Esophagus (tissue), 2 donors: ENCODE measurements around the gene CDK6. TPM values are rescaled to one million over a fixed set of nuclear protein-coding genes. Genes with fewer than 3 reads are reported as not detected.

Experiments used
- H3K27ac ChIP-seq, 2 donors: one replicate each; pipeline ENCODE4 v1.5.1; 2013; ENCODE audit warnings: low read depth in 2 of 2, mild to moderate bottlenecking in 2 of 2, inconsistent platforms in 1 of 2, low read length in 1 of 2, moderate library complexity in 1 of 2
- H3K27me3 ChIP-seq, 2 donors: one replicate each; pipeline ENCODE4 v1.6.1; 2013; ENCODE audit warnings: low read length in 2 of 2, control low read depth in 1 of 2, mild to moderate bottlenecking in 1 of 2; ENCODE audit not compliant: insufficient read depth in 2 of 2, control insufficient read depth in 1 of 2
- H3K36me3 ChIP-seq, 2 donors: one replicate each; pipeline ENCODE4 v1.6.1; 2013; ENCODE audit warnings: low read length in 1 of 2; ENCODE audit not compliant: control insufficient read depth in 2 of 2, insufficient read depth in 2 of 2
- H3K4me1 ChIP-seq, 2 donors: one replicate each; pipeline ENCODE4 v1.6.1; 2013; ENCODE audit warnings: low read length in 1 of 2; ENCODE audit not compliant: control insufficient read depth in 2 of 2, insufficient read depth in 2 of 2
- H3K4me3 ChIP-seq, 2 donors: one replicate each; pipeline ENCODE4 v1.5.1; 2013; ENCODE audit warnings: low read length in 2 of 2, mild to moderate bottlenecking in 2 of 2, low read depth in 1 of 2, moderate library complexity in 1 of 2
- H3K9me3 ChIP-seq, 2 donors: one replicate each; pipeline ENCODE4 v1.6.1; 2013; ENCODE audit warnings: mild to moderate bottlenecking in 2 of 2, low read depth in 1 of 2, low read length in 1 of 2, moderate library complexity in 1 of 2; ENCODE audit not compliant: control insufficient read depth in 2 of 2, insufficient read depth in 1 of 2
- WGBS, 2 donors: extraction: QIAGEN DNeasy Blood & Tissue Kit; methylation state at CpG; one replicate each; pipeline ENCODE4 v1.1.7; 2013; 5-methylcytosine and 5-hydroxymethylcytosine counted together
- polyA plus RNA-seq, 2 donors: library from polyadenylated mRNA; stranded (reverse); fragments of 200-250 nt; gene quantifications; one replicate each; pipeline ENCODE4 v1.2.3, GENCODE V29; 2013
- donor health status: healthy with polysubstance abuse.
- donor health status: Bipolar disorder and iron deficiency.

The CDK6 gene
- polyA plus RNA-seq, 2 donors = 1.4 to 2.2 TPM

DNA sequence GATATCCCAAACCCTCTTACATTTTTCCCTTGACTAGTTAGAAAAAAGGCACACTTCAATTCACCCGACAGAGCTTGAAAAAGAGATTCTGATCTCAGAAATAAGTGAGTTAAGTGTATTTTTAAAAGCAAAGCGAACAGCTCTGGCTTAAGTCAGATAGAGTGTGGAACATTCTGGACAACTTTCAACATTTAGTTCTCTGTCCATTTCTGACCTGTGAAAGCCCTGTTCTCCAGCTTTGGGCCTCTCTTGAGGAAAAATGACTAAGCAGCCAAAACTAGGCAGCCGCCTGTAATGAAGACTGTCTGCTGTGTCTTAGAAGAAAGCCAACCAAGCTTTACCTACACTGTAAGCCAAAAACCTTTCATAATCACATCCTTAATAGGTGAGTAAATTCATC is 50.5 kb downstream of the CDK6 start:
- Histone ChIP-seq H3K27ac (no peak overlapping the region), H3K36me3 (no peaks in the 10 kb centered on the region), H3K27me3 (no peaks in the 10 kb centered on the region), H3K9me3 (no peaks in the 10 kb centered on the region), H3K4me3 (no peak overlapping the region), H3K4me1 (no peaks in the 10 kb centered on the region)
- WGBS, 2 donors = 53 to 64% methylated on average over 3 of the region's 3 CpGs

- no peaks in the 10 kb centered on the region for H3K4me1 ChIP-seq
- H3K27me3 ChIP-seq = no peaks in the 10 kb centered on the region
- no peaks in the 10 kb centered on the region for H3K9me3 ChIP-seq
- no peak overlapping the region for H3K4me3 ChIP-seq
- no peaks in the 10 kb centered on the region for H3K36me3 ChIP-seq
- no peak overlapping the region for H3K27ac ChIP-seq
- 91 to 96% methylated on average over 5 of the region's 5 CpGs for WGBS, 2 donors
Measured at GRCh38 chr7:92784935-92785334, 51.4 kb downstream of the CDK6 start.

GRCh38 chr7:92783260-92784201 is 52.8 kb downstream of the CDK6 start:
- 84 to 86% methylated on average over 3 of the region's 3 CpGs for WGBS, 2 donors
- no peaks in the 10 kb centered on the region for H3K4me1 ChIP-seq
- H3K9me3 ChIP-seq = no peaks in the 10 kb centered on the region
- no peaks in the 10 kb centered on the region for H3K27me3 ChIP-seq
- H3K27ac ChIP-seq = no peak overlapping the region
- no peaks in the 10 kb centered on the region for H3K36me3 ChIP-seq
- no peak overlapping the region for H3K4me3 ChIP-seq

GRCh38 chr7:92782855-92783254 is 53.5 kb downstream of the CDK6 start:
- no peaks in the 10 kb centered on the region for H3K4me1 ChIP-seq
- H3K27ac ChIP-seq = no peak overlapping the region
- H3K36me3 ChIP-seq = no peaks in the 10 kb centered on the region
- no peaks in the 10 kb centered on the region for H3K27me3 ChIP-seq
- no peaks in the 10 kb centered on the region for H3K9me3 ChIP-seq
- H3K4me3 ChIP-seq = no peak overlapping the region
- 90 to 92% methylated on average over 3 of the region's 3 CpGs for WGBS, 2 donors

- Histone ChIP-seq H3K4me3 (no peak overlapping the region), H3K36me3 (no peaks in the 10 kb centered on the region), H3K27ac (no peak overlapping the region), H3K27me3 (no peaks in the 10 kb centered on the region), H3K4me1 (no peaks in the 10 kb centered on the region), H3K9me3 (no peaks in the 10 kb centered on the region)
- 32 to 45% methylated on average over 1 of the region's 1 CpG for WGBS, 2 donors
Measured at GRCh38 chr7:92782236-92782635, 54.1 kb downstream of the CDK6 start.

DNA sequence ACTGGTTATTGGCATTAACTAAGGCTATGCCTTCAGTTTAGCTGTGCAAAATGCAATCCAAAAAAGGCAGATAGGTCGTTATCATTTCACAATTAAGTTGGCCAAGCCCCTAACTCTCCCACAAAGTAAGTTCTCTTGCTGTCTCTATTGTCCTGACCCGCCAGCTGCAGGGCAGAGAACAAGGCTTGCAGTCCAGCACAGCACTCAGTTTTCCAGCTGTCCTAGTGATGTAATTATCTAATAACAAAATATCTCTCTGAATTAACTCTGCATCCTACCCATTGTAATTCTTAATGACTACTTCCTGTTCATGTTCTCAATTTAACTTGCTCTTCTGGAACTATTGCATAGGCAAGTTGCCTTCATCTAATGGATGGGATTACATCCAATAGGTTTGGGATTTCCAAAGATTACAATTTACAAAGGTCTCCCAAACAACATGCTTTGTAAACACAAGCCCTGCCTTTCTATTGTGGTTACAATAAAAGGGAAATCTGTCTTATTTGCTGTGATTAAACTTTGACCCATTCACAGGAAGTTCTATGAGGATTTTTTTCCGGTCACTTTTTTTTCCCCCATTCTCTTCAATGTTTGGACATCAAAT is 55.2 kb downstream of the CDK6 start:
- H3K27me3 ChIP-seq = no peaks in the 10 kb centered on the region
- H3K27ac ChIP-seq = no peak overlapping the region
- H3K9me3 ChIP-seq = no peaks in the 10 kb centered on the region
- no peaks in the 10 kb centered on the region for H3K4me1 ChIP-seq
- no peaks in the 10 kb centered on the region for H3K36me3 ChIP-seq
- H3K4me3 ChIP-seq = no peak overlapping the region
- 33 to 34% methylated on average over 3 of the region's 3 CpGs for WGBS, 2 donors

DNA sequence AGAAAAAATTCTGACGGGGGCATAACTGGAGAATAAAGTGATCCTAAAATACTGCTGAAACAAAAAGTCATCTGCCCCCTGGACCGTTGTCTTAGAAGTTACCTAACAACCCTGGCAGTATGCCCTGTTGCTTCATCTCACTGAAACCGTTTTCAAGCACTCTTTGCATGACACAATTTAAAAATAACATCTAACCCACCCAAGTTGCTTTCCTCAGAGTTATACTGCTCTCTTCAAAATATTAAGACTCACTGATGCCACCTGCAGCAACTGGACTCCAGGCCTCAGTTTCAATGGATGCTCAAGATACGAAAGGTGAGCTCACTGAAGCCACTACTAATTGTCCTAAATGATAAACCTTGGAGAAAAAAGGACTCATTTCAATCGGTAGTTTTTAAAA is 57.4 kb downstream of the CDK6 start:
- Histone ChIP-seq H3K4me3 (no peak overlapping the region), H3K36me3 (no peaks in the 10 kb centered on the region), H3K27me3 (no peaks in the 10 kb centered on the region), H3K9me3 (no peaks in the 10 kb centered on the region), H3K27ac (no peak overlapping the region), H3K4me1 (no peaks in the 10 kb centered on the region)
- 50 to 58% methylated on average over 5 of the region's 5 CpGs for WGBS, 2 donors

DNA sequence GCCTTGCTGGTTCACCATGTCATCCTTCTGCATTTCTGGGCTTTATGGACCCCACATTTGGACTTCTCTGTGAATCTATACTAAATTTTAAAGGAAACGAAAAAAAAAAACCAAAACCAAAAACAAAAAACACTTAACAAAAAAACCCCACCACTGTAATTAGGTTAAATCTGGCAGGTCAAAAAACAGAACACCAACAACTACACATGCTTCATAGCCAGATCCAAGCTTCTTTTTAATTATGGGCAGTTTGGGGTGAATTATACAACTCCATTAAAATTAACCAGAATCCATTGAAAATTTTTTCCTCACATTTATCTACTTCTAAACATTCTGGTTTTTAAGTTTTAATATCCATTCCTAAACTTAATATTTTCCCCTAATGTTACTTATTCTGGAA is 58.4 kb downstream of the CDK6 start:
- WGBS, 2 donors = 60 to 91% methylated on average over 1 of the region's 1 CpG

DNA sequence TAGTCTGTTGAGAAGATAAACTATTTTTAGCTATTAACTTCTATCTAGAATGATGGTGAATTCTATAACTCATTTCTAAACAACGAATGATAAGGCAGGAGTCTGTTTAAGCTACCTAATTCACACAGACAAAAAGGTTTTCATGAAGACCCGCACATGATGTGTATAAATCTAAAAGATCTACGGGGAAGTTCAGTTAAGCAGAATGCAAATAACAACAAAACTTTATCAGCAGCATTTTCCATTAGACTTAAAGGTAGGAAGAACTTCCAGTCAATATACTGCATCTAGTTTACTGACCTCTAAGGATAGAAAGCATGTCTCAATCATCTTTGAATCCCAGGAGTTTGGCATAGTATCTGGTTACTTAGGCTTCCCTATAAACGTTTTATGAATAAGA is 62.6 kb downstream of the CDK6 start:
- WGBS, 2 donors = 68 to 77% methylated on average over 4 of the region's 4 CpGs
- H3K9me3 ChIP-seq = no peaks in the 10 kb centered on the region
- H3K4me3 ChIP-seq = no peak overlapping the region
- H3K27ac ChIP-seq = no peak overlapping the region
- H3K27me3 ChIP-seq = no peaks in the 10 kb centered on the region
- H3K4me1 ChIP-seq = no peaks in the 10 kb centered on the region
- no peaks in the 10 kb centered on the region for H3K36me3 ChIP-seq

More for the DNA sequence above, 58.4 kb downstream of the CDK6 start:
- Histone ChIP-seq H3K4me3 (no peak overlapping the region), H3K27ac (no peak overlapping the region), H3K4me1 (no peaks in the 10 kb centered on the region), H3K27me3 (no peaks in the 10 kb centered on the region), H3K36me3 (no peaks in the 10 kb centered on the region), H3K9me3 (no peaks in the 10 kb centered on the region)

DNA sequence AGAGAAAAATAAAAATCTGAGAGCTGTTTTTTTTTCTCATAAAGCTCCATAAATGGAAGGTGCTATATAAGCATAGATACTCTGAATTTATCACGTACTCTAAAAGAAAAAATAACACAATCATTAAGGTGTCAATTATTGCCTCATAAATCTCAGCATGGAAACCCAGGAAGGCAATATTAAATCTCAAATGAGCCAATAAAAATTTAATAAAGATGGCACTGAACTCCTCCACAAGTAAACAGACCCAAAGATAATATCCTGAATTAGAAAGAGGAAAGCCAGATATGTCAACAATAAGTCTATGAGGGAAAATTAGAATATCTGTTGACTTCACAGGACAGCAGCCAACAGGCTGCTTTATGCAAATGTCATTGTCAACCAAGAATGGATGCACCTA is 66.5 kb downstream of the CDK6 start:
- H3K36me3 ChIP-seq = no peaks in the 10 kb centered on the region
- WGBS, 2 donors = 75 to 85% methylated on average over 1 of the region's 1 CpG
- no peak overlapping the region for H3K4me3 ChIP-seq
- no peaks in the 10 kb centered on the region for H3K9me3 ChIP-seq
- no peaks in the 10 kb centered on the region for H3K27me3 ChIP-seq
- no peaks in the 10 kb centered on the region for H3K4me1 ChIP-seq
- no peak overlapping the region for H3K27ac ChIP-seq
